Measurements from ENCODE around the gene SLC13A3.

The SLC13A3 gene

GRCh38 chr20:46553926-46554325, 97.3 kb downstream of the SLC13A3 start:
- no peak overlapping the region for H3K4me3 ChIP-seq
- H3K27ac ChIP-seq: peak overlapping the region; percentile 84
- no peak overlapping the region for H3K9ac ChIP-seq
- H3K27me3 ChIP-seq: no peaks in the 10 kb centered on the region
- no peaks in the 10 kb centered on the region for H3K36me3 ChIP-seq
- no peaks in the 10 kb centered on the region for H4K20me1 ChIP-seq
- no peak for TF ChIP-seq Cebpa-rat (IDR thresholded peaks at IDR 0.05)
- H3K4me2 ChIP-seq: peak overlapping the region; percentile 92
- H3K9me3 ChIP-seq: no peaks in the 10 kb centered on the region
- peaks cover 96% of the 10 kb centered on the region for H3K4me1 ChIP-seq

GRCh38 chr20:46552460-46553420, 98.5 kb downstream of the SLC13A3 start:
- no peaks in the 10 kb centered on the region for H3K27me3 ChIP-seq
- peak overlapping the region; percentile 54 for H3K4me3 ChIP-seq
- peak overlapping the region; percentile 66 for H3K9ac ChIP-seq
- peak overlapping the region; percentile 92 for H3K4me2 ChIP-seq
- no peaks in the 10 kb centered on the region for H3K36me3 ChIP-seq
- H3K9me3 ChIP-seq: no peaks in the 10 kb centered on the region
- H3K4me1 ChIP-seq: peaks cover 91% of the 10 kb centered on the region
- H4K20me1 ChIP-seq: no peaks in the 10 kb centered on the region
- peak overlapping the region; percentile 84 for H3K27ac ChIP-seq
- TF ChIP-seq Cebpa-rat (IDR thresholded peaks at IDR 0.05): no peak

- H3K9me3 ChIP-seq: no peaks in the 10 kb centered on the region
- H3K4me3 ChIP-seq: no peak overlapping the region
- peak overlapping the region; percentile 92 for H3K4me2 ChIP-seq
- no peaks in the 10 kb centered on the region for H3K27me3 ChIP-seq
- H3K27ac ChIP-seq: peak overlapping the region; percentile 84
- peaks cover 91% of the 10 kb centered on the region for H3K4me1 ChIP-seq
- H3K36me3 ChIP-seq: no peaks in the 10 kb centered on the region
- H4K20me1 ChIP-seq: no peaks in the 10 kb centered on the region
- 0 out of 2 replicates have a peak overlapping the region, but pooled peaks have one; percentile 6 for H3K9ac ChIP-seq
- no peak for TF ChIP-seq Cebpa-rat (IDR thresholded peaks at IDR 0.05)
These were observed 99.5 kb downstream of the SLC13A3 start for GRCh38 chr20:46551522-46552381.

- Histone ChIP-seq H3K9ac (peak within 1 kb of the TSS; percentile 13; the same call in 1 of the 2 replicates), H3K4me2 (peak within 1 kb of the TSS; percentile 92), H3K4me1 (peaks cover 91% of the 10 kb centered on the region)
These were observed 100.8 kb downstream of the SLC13A3 start, which contains the start of gene OCSTAMP for GRCh38 chr20:46550461-46550860. Gene OCSTAMP (minus strand): TSS chr20:46550654. CDS start chr20:46550560, 94 bp downstream.

GRCh38 chr20:46549188-46549972, 101.9 kb downstream of the SLC13A3 start:
- no peaks in the 10 kb centered on the region for H3K27me3 ChIP-seq
- no peak for TF ChIP-seq Cebpa-rat (IDR thresholded peaks at IDR 0.05)

More at GRCh38 chr20:46550461-46550860, 100.8 kb downstream of the SLC13A3 start, which contains the start of gene OCSTAMP:
- H3K36me3 ChIP-seq: no peaks in the 10 kb centered on the region
- no peaks in the 10 kb centered on the region for H3K9me3 ChIP-seq
- no peak within 1 kb of the TSS for H3K4me3 ChIP-seq
- TF ChIP-seq Cebpa-rat (IDR thresholded peaks at IDR 0.05): no peak
- H3K27ac ChIP-seq: peak within 1 kb of the TSS; percentile 36
- H4K20me1 ChIP-seq: no peaks in the 10 kb centered on the region
- H3K27me3 ChIP-seq: no peaks in the 10 kb centered on the region

GRCh38 chr20:46548688-46549087, 102.6 kb downstream of the SLC13A3 start:
- Histone ChIP-seq H3K4me1 (peaks cover 91% of the 10 kb centered on the region), H3K9me3 (no peaks in the 10 kb centered on the region), H4K20me1 (no peaks in the 10 kb centered on the region), H3K27me3 (no peaks in the 10 kb centered on the region), H3K4me2 (no peak overlapping the region), H3K4me3 (no peak overlapping the region), H3K27ac (no peak overlapping the region), H3K36me3 (no peaks in the 10 kb centered on the region), H3K9ac (no peak overlapping the region)
- no peak for TF ChIP-seq Cebpa-rat (IDR thresholded peaks at IDR 0.05)

More at GRCh38 chr20:46549188-46549972, 101.9 kb downstream of the SLC13A3 start:
- H3K9ac ChIP-seq: no peak overlapping the region
- no peaks in the 10 kb centered on the region for H3K36me3 ChIP-seq
- H4K20me1 ChIP-seq: no peaks in the 10 kb centered on the region
- peaks cover 91% of the 10 kb centered on the region for H3K4me1 ChIP-seq
- H3K4me3 ChIP-seq: no peak overlapping the region
- no peak overlapping the region for H3K27ac ChIP-seq
- peak overlapping the region; percentile 92 for H3K4me2 ChIP-seq
- H3K9me3 ChIP-seq: no peaks in the 10 kb centered on the region

- no peak for TF ChIP-seq Cebpa-rat (IDR thresholded peaks at IDR 0.05)
- Histone ChIP-seq H3K4me3 (no peak overlapping the region), H3K36me3 (no peaks in the 10 kb centered on the region), H3K4me1 (peaks cover 91% of the 10 kb centered on the region), H3K27ac (no peak overlapping the region), H3K27me3 (no peaks in the 10 kb centered on the region), H3K9me3 (no peaks in the 10 kb centered on the region), H3K9ac (no peak overlapping the region), H4K20me1 (no peaks in the 10 kb centered on the region), H3K4me2 (no peak overlapping the region)
These were observed 103.3 kb downstream of the SLC13A3 start for GRCh38 chr20:46547995-46548394.

GRCh38 chr20:46546936-46547335, 104.3 kb downstream of the SLC13A3 start:
- no peak for TF ChIP-seq Cebpa-rat (IDR thresholded peaks at IDR 0.05)

GRCh38 chr20:46546298-46546697, 105.0 kb downstream of the SLC13A3 start:
- TF ChIP-seq Cebpa-rat (IDR thresholded peaks at IDR 0.05): no peak
- no peak overlapping the region; the same call in 1 of the 2 replicates for H3K9ac ChIP-seq
- H3K27me3 ChIP-seq: peaks cover 10% of the 10 kb centered on the region
- H3K27ac ChIP-seq: peak overlapping the region; percentile 91
- no peak overlapping the region for H3K4me3 ChIP-seq
- H4K20me1 ChIP-seq: no peaks in the 10 kb centered on the region
- H3K36me3 ChIP-seq: no peaks in the 10 kb centered on the region
- H3K4me1 ChIP-seq: peaks cover 84% of the 10 kb centered on the region
- no peaks in the 10 kb centered on the region for H3K9me3 ChIP-seq
- H3K4me2 ChIP-seq: peak overlapping the region; percentile 93

More at GRCh38 chr20:46546936-46547335, 104.3 kb downstream of the SLC13A3 start:
- Histone ChIP-seq H3K27ac (no peak overlapping the region), H3K27me3 (peaks cover 3% of the 10 kb centered on the region; the same call in 1 of the 2 replicates), H3K9ac (no peak overlapping the region), H3K4me2 (peak overlapping the region; percentile 93), H3K36me3 (no peaks in the 10 kb centered on the region), H4K20me1 (no peaks in the 10 kb centered on the region), H3K4me3 (no peak overlapping the region), H3K9me3 (no peaks in the 10 kb centered on the region), H3K4me1 (peaks cover 84% of the 10 kb centered on the region)
